Stimulated activated CD4-positive, alpha-beta T cell treated with anti-CD3 and anti-CD28 coated beads, Interleukin-12 subunit alpha, Interleukin-12 subunit beta, amount 100 ng/mL, for 4 hours (primary cell): Measurements from ENCODE around the gene LRP1-AS.

Experiments
- DNase-seq: peaks from one replicate; pipeline ENCODE4 v3.0.0-alpha.2; 2020

The LRP1-AS gene

DNA sequence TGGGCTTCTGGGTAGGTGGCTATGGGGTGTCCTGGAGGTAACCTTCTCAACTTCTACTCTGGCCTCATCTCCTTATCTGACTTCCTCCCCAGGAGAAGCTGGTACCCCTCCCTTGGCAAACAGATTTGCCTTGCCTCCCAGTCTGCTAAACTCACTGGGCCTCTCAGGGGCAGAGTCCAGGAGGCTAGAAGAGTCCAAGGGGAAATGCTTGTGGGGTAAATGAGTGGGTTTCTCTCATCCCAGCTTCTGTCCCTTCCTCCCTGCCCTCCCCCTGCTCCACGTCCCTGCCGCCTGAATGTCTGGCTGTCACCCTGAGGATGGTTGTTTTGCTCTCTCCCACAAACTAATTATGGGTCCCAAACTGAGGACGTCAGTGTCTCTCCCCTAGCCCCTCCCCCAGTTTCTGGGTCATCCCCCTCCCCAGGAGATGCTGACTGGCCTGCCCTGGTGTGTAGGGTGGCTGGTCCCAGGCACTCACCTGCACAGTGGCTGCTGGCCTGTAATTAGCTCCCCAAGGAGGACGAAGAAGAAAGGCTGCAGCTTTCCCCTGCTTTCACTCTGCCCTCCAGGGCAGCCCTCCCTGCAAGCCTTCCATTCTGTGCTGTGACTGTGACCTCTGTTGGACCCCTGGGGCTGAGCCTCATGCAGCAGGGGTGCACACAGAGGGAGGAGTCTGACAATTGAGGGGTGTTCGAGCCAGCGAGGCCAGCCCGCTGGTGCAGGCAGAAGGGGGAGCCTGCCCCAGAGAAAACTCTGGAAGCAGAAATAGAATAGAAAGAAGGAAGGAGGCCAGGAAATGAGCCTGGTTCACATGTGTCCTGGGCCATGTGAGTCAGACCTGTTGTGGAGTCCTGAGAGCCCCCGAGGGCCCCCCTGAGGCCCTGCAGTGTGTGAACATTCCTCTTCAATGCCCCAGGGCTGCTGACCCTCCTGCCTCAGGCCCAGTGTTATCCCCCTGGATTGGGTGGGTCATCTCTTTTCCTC is at the start of gene LRP1-AS:
Gene LRP1-AS, minus strand, starts transcription at position 659 of the 984 bp plus-strand sequence.
- no peak for DNase-seq

DNA sequence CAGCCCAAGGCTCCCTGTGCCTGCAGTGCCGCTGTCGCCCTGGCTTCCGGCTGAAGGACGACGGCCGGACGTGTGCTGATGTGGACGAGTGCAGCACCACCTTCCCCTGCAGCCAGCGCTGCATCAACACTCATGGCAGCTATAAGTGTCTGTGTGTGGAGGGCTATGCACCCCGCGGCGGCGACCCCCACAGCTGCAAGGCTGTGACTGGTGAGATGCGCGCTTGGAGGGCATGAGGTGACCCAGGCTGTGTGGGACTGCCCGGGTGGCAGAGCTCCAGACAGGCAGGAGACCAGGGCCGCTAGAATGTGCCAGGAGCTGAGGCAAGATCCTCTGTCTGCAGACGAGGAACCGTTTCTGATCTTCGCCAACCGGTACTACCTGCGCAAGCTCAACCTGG is 49.5 kb upstream of the LRP1-AS start:
- DNase-seq = no peak

DNA sequence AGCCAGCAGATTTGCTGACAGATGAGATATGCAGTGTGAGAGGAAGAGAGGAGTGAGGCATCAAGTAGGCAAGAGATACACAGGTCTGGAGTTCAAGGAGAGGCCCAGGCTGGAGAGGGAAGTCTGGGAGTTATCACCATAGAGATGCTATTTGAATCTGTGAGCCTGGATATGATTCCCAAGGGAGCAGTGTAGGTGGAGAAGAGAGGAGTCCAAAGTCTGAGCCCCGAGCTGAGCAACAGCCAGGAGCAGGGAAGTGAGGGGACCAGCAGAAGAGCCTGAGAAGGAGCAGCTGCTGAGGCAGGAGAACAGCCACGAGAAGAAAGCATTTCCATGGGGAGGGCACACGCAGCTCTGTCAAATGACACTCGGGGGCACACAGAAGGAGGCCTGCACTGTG is 49.0 kb upstream of the LRP1-AS start:
- DNase-seq = no peak

- no peak for DNase-seq
Measured at GRCh38 chr12:57195611-57196371, 48.4 kb upstream of the LRP1-AS start.

- DNase-seq = no peak
Measured at GRCh38 chr12:57195186-57195585, 47.8 kb upstream of the LRP1-AS start.

DNA sequence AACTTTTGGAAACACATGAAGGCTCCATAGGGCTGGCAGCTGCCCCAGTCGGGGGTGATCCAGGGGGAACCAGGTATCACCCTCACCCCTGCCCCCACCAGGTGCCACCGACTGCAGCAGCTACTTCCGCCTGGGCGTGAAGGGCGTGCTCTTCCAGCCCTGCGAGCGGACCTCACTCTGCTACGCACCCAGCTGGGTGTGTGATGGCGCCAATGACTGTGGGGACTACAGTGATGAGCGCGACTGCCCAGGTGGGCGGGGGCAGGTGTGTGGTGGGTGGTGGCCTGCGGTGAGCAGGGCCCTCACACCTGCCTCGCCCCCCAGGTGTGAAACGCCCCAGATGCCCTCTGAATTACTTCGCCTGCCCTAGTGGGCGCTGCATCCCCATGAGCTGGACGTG is 46.8 kb upstream of the LRP1-AS start:
- no peak for DNase-seq

GRCh38 chr12:57193706-57194245 is 46.4 kb upstream of the LRP1-AS start:
- no peak for DNase-seq

- no peak for DNase-seq
Measured at GRCh38 chr12:57192920-57193319, 45.5 kb upstream of the LRP1-AS start.

GRCh38 chr12:57191410-57191809 is 44.0 kb upstream of the LRP1-AS start:
- no peak for DNase-seq

GRCh38 chr12:57190821-57191220 is 43.4 kb upstream of the LRP1-AS start:
- DNase-seq = no peak

- DNase-seq = no peak
Measured at GRCh38 chr12:57190037-57190436, 42.6 kb upstream of the LRP1-AS start.

DNA sequence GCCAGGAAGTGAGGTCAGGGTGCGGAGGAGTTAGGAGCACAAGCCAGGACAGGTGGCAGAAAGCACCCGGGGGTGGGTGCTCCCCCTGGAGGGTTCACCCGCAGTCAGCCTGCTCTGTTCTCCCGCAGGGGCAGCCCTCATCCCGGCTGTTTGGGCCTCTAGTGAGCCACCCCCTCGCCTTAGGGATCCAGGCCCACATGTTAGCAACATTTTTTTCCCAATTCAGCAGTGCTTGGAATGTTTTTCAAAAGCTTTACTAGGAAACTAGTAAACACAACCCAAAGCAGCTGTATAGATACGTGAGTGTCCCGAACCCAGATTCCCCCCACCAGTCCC is 40.6 kb upstream of the LRP1-AS start:
- no peak for DNase-seq

GRCh38 chr12:57187222-57188089 is 40.0 kb upstream of the LRP1-AS start:
- DNase-seq = no peak

GRCh38 chr12:57185906-57186508 is 38.6 kb upstream of the LRP1-AS start:
- DNase-seq = no peak

- no peak for DNase-seq
Measured at GRCh38 chr12:57185403-57185802, 38.0 kb upstream of the LRP1-AS start.

- DNase-seq = no peak
Measured at GRCh38 chr12:57183939-57184725, 36.7 kb upstream of the LRP1-AS start.

GRCh38 chr12:57182918-57183575 is 35.6 kb upstream of the LRP1-AS start:
- DNase-seq = peak; percentile 80

DNA sequence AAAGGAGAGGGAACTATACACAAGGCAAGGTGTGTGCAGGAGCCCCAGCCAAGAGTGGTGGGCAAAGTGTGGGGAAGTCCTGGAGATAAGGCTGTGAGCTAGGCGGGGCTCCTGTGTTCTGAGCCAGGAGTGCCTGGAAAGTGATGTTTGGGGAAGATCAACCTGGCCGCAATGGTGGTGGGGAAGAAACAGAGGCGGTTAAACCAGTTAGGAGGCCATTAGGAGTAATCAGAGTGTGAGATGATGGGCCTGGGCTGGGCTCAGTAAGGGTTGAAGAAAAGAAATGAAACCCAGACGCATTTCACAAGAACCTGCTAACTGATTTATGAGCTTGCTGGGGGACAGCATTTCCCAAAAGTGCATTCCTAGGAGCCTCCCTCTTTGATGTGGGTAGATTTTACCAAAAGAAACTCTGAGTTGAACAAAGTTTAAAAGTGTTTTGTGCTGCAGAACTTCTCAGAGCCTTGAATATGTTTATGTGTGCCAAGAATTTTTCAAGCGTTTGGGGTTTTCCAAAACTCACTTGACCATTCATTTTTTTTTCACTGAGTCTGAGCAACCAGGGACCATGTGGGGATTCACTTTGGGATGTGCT is 34.2 kb upstream of the LRP1-AS start:
- DNase-seq = no peak

DNA sequence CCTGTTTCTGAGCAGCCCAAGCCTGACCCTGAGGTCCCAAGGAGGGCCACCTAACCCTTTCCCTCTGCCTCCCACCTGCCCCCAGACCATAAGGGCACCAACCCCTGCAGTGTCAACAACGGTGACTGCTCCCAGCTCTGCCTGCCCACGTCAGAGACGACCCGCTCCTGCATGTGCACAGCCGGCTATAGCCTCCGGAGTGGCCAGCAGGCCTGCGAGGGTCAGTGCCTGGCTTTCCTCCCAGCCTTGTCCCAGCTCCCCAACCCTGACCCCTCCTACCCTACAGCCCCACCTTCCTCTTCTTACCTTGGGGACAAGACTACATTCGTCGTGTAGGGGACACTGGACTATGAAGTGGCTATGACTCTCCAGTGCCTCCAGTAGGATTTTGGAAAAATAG is 33.7 kb upstream of the LRP1-AS start:
- DNase-seq = no peak

GRCh38 chr12:57180321-57180989 is 33.0 kb upstream of the LRP1-AS start:
- no peak for DNase-seq
